Fibroblast of lung (primary cell): ENCODE results near the gene COL6A2.

ENCODE experiments used
- CTCF ChIP-seq, 2 donors: IDR thresholded peaks in 1 of 2; conservative IDR thresholded peaks in 1 of 2; 1 replicate in 1 of 2; 2 replicates in 1 of 2; pipeline ENCODE4 v1.5.1; 2011 to 2012; ENCODE audit warnings: low read length in 2 of 2, control low read depth in 1 of 2, inconsistent platforms in 1 of 2, low read depth in 1 of 2, mild to moderate bottlenecking in 1 of 2
- EZH2 ChIP-seq: IDR thresholded peaks from 2 replicates; pipeline ENCODE4 v1.5.1; 2012; ENCODE audit warnings: low read length, control low read depth, mild to moderate bottlenecking; ENCODE audit errors: missing control alignments

- TF ChIP-seq CTCF (conservative IDR thresholded peaks at IDR 0.05 in 1 of 2, IDR thresholded peaks at IDR 0.05 in 1 of 2; ENCODE audit: low read depth in 1 of 2, low read length in 2 of 2) (peak in 1 of 2 donors; percentile 14), EZH2 (no peak)
These were observed at the start of gene COL6A2 for GRCh38 chr21:46097336-46098293.
